NCI-H1930 (cell line): ENCODE measurements around the gene ABCC3.

Experiments
- DNase-seq, 2 experiments: peaks; one replicate each; lab custom pipeline; 2025; lab: John Stamatoyannopoulos, UW

Gene ABCC3

GRCh38 chr17:50634224-50634914 lies at the start of gene ABCC3:
Gene ABCC3, plus strand, starts transcription at chr17:50634881. Its CDS starts 56 bp downstream, at chr17:50634937.
- DNase-seq: no peak

- DNase-seq: no peak
These were observed 49.3 kb upstream of the ABCC3 start for GRCh38 chr17:50585346-50585745.

- DNase-seq: no peak
These were observed 48.8 kb upstream of the ABCC3 start for GRCh38 chr17:50585891-50586290.

- no peak for DNase-seq
These were observed 48.0 kb upstream of the ABCC3 start for GRCh38 chr17:50586421-50587247.

- DNase-seq: no peak
These were observed 47.1 kb upstream of the ABCC3 start for GRCh38 chr17:50587571-50587970.

GRCh38 chr17:50588391-50589049 lies 46.2 kb upstream of the ABCC3 start:
- no peak for DNase-seq

- no peak for DNase-seq
These were observed 45.5 kb upstream of the ABCC3 start for GRCh38 chr17:50589095-50589705.

- no peak for DNase-seq
These were observed 43.5 kb upstream of the ABCC3 start for GRCh38 chr17:50590946-50591737.

- no peak for DNase-seq
These were observed 41.4 kb upstream of the ABCC3 start for GRCh38 chr17:50593321-50593720.

- no peak for DNase-seq
These were observed 40.4 kb upstream of the ABCC3 start for GRCh38 chr17:50594128-50594823.

GRCh38 chr17:50594892-50595291 lies 39.8 kb upstream of the ABCC3 start:
- no peak for DNase-seq

- DNase-seq: no peak
These were observed 38.3 kb upstream of the ABCC3 start for GRCh38 chr17:50596191-50597037.

- no peak for DNase-seq
These were observed 36.2 kb upstream of the ABCC3 start for GRCh38 chr17:50598487-50598886.

- no peak for DNase-seq
These were observed 35.1 kb upstream of the ABCC3 start for GRCh38 chr17:50599606-50600005.

- DNase-seq: no peak
These were observed 32.8 kb upstream of the ABCC3 start for GRCh38 chr17:50601823-50602375.

- DNase-seq: no peak
These were observed 31.8 kb upstream of the ABCC3 start for GRCh38 chr17:50602836-50603235.

- no peak for DNase-seq
These were observed 31.3 kb upstream of the ABCC3 start for GRCh38 chr17:50603340-50603739.

- no peak for DNase-seq
These were observed 30.2 kb upstream of the ABCC3 start for GRCh38 chr17:50604513-50604912.

- DNase-seq: no peak
These were observed 29.3 kb upstream of the ABCC3 start for GRCh38 chr17:50605429-50605828.
